A673 (cell line): Measurements from ENCODE around the gene ALKBH1.

Experiments
- CTCF ChIP-seq: fragments of 300-800, 200-600 bp; sonication (generic); conservative IDR thresholded peaks from 2 replicates; pipeline ENCODE4 v1.5.1; 2017; ENCODE audit warnings: low read depth, mild to moderate bottlenecking, antibody characterized with exemption, low read length, moderate library complexity, mixed read lengths
- EZH2 ChIP-seq: fragments of 200-600 bp; sonication (generic); IDR thresholded peaks from 2 replicates; pipeline ENCODE4 v1.6.1; 2017; ENCODE audit warnings: borderline replicate concordance, low read depth, mild to moderate bottlenecking, mixed read lengths, antibody characterized with exemption, low read length; ENCODE audit not compliant: poor library complexity, severe bottlenecking

DNA sequence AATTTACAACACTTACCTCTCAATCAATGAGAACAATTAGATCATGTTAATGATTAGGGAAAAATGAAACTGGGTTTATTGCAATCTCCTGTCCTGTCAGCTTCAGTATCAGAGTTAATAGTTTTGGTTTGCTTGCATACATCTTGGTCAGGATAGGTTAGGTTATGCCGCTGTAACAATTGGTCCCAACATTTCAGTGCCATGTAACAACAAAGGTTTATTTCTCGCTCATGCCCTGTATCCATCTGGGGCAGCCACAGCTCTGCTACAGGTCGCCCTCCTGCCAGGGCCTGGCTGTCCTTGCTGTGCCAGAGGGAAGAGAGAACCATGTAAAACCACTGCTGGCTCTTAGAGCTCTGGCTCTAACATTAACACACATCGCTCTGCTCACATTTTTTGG is 60.9 kb downstream of the ALKBH1 start:
- TF ChIP-seq CTCF (no peak), EZH2 (no peak)
